Nephron progenitor cell (in vitro differentiated cells): ENCODE measurements around the gene FURIN.

Experiments
- DNase-seq: peaks from one replicate; pipeline ENCODE4 v3.0.0; 2021
- H3K27ac Mint-ChIP-seq: 2 replicates; pipeline ENCODE4 v1.8.0; 2021; ENCODE audit warnings: mild to moderate bottlenecking, moderate library complexity, mixed read lengths
- H3K27me3 Mint-ChIP-seq: 2 replicates; pipeline ENCODE4 v1.8.0; 2021; ENCODE audit warnings: mild to moderate bottlenecking, low read depth, mixed read lengths; ENCODE audit not compliant: poor library complexity
- H3K36me3 Mint-ChIP-seq: 2 replicates; pipeline ENCODE4 v1.8.0; 2021; ENCODE audit warnings: low read depth, mixed read lengths
- H3K4me1 Mint-ChIP-seq: 2 replicates; pipeline ENCODE4 v1.8.0; 2021; ENCODE audit warnings: mixed read lengths
- H3K4me3 Mint-ChIP-seq: 2 replicates; pipeline ENCODE4 v1.8.0; 2021; ENCODE audit warnings: mild to moderate bottlenecking, moderate library complexity, mixed read lengths
- H3K9me3 Mint-ChIP-seq: 2 replicates; pipeline ENCODE4 v1.8.0; 2021; ENCODE audit warnings: mild to moderate bottlenecking, moderate library complexity, mixed read lengths
- TF ChIP-seq, protein P1 (sequence below): fragments of 200-600 bp; sonication (generic); IDR thresholded peaks from 2 replicates; pipeline ENCODE4 v1.5.0; 2021; ENCODE audit warnings: antibody characterized with exemption

FURIN gene

DNA sequence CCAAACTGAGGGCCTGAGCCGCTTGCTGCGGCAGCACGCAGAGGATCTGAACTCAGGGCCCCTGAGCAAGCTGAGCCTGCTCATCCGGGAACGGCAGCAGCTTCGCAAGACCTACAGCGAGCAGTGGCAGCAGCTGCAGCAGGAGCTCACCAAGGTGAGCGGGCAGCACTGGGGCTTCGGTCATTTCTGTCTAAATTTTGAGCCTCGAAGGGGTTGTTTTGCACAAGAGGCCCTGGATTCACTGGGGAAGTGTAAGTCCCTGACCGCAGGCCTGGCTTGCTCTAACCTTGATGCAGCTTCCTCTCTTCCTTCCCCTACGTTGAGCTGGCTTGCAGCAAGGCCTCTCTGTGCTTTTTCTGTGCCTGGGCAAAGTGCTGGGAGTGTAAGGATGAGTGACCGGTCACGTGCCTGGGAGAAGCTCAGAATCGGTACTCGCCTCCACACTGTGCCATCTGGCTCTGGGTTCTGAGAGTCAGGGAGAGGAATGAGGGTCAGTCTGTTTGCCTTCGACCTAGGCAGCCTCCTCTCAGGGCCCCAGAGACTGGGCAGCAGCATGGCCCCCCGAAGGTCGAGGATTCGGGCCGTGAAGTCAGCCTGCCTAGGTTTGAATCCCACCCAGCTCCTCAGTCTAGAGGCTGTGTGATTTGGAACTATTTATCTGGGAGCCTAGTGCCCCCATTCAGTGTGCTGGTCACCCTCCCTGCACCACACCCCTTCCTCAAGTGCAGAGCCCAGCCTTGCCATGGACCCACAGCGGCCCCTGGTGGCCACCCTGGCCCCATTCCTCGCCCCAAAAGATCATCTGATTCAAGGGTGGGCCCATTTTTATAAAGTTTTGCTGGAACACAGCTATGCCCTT is 17.3 kb downstream of the FURIN start:
- H3K27me3 Mint-ChIP-seq, result no peaks in the 10 kb centered on the region
- peak overlapping the region; percentile 58 for H3K4me3 Mint-ChIP-seq
- TF ChIP-seq, protein P1, sequence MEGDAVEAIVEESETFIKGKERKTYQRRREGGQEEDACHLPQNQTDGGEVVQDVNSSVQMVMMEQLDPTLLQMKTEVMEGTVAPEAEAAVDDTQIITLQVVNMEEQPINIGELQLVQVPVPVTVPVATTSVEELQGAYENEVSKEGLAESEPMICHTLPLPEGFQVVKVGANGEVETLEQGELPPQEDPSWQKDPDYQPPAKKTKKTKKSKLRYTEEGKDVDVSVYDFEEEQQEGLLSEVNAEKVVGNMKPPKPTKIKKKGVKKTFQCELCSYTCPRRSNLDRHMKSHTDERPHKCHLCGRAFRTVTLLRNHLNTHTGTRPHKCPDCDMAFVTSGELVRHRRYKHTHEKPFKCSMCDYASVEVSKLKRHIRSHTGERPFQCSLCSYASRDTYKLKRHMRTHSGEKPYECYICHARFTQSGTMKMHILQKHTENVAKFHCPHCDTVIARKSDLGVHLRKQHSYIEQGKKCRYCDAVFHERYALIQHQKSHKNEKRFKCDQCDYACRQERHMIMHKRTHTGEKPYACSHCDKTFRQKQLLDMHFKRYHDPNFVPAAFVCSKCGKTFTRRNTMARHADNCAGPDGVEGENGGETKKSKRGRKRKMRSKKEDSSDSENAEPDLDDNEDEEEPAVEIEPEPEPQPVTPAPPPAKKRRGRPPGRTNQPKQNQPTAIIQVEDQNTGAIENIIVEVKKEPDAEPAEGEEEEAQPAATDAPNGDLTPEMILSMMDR, result peak; percentile 100
- H3K36me3 Mint-ChIP-seq, result no peaks in the 10 kb centered on the region
- peak overlapping the region; percentile 45 for H3K27ac Mint-ChIP-seq
- peak; percentile 92 for DNase-seq
- H3K4me1 Mint-ChIP-seq, result peaks cover 46% of the 10 kb centered on the region
- H3K9me3 Mint-ChIP-seq, result no peaks in the 10 kb centered on the region

DNA sequence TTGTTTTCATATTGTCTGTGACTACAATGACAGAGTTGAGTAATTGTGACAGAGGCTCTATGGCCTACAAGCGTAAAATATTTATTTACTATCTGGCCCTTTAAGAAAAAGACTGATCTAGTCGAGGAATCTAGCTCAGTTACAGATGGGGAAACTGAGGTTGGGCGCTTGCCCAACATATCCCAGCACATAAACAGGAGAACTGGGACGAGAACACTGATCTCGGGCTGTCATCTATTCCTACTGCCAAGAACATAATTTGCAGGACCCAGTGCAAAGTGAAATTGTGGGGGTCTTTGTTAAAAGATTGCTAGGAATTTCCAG is 17.9 kb downstream of the FURIN start:
- TF ChIP-seq, protein P1, result peak; percentile 38
- Mint-ChIP-seq H3K4me3 (no peak overlapping the region), H3K27me3 (no peaks in the 10 kb centered on the region), H3K27ac (no peak overlapping the region), H3K4me1 (peaks cover 49% of the 10 kb centered on the region), H3K36me3 (no peaks in the 10 kb centered on the region), H3K9me3 (no peaks in the 10 kb centered on the region)
- DNase-seq, result no peak

DNA sequence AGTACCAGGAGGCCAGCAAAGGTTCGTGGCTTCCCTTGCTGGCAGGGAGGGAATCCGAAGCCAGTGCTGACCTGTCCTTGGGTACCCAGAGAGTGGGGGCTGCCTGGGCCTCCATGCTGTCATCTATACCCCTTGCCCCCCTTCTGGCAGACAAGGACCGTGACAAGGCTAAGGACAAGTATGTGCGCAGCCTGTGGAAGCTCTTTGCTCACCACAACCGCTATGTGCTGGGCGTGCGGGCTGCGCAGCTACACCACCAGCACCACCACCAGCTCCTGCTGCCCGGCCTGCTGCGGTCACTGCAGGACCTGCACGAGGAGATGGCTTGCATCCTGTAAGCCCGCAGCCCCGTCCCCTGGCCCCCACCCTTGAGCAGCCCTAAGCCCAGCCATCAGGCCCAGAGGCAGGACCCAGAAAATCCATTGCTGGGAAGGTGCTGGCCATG is 18.7 kb downstream of the FURIN start:
- no peaks in the 10 kb centered on the region for H3K9me3 Mint-ChIP-seq
- H3K27me3 Mint-ChIP-seq, result no peaks in the 10 kb centered on the region
- H3K4me3 Mint-ChIP-seq, result no peak overlapping the region
- TF ChIP-seq, protein P1, result no peak
- peaks cover 49% of the 10 kb centered on the region for H3K4me1 Mint-ChIP-seq
- H3K36me3 Mint-ChIP-seq, result no peaks in the 10 kb centered on the region
- DNase-seq, result no peak
- H3K27ac Mint-ChIP-seq, result no peak overlapping the region

DNA sequence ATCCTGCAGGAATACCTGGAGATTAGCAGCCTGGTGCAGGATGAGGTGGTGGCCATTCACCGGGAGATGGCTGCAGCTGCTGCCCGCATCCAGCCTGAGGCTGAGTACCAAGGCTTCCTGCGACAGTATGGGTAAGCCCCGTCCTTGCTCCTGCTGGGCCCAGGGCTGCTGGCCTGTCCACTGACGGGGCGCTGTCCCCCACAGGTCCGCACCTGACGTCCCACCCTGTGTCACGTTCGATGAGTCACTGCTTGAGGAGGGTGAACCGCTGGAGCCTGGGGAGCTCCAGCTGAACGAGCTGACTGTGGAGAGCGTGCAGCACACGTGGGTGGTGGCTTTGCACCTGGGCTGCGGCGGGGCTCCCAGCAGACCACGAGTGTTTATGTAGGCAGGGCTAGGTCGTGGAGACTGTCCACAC is 20.9 kb downstream of the FURIN start:
- peaks cover 4% of the 10 kb centered on the region for H3K36me3 Mint-ChIP-seq

DNA sequence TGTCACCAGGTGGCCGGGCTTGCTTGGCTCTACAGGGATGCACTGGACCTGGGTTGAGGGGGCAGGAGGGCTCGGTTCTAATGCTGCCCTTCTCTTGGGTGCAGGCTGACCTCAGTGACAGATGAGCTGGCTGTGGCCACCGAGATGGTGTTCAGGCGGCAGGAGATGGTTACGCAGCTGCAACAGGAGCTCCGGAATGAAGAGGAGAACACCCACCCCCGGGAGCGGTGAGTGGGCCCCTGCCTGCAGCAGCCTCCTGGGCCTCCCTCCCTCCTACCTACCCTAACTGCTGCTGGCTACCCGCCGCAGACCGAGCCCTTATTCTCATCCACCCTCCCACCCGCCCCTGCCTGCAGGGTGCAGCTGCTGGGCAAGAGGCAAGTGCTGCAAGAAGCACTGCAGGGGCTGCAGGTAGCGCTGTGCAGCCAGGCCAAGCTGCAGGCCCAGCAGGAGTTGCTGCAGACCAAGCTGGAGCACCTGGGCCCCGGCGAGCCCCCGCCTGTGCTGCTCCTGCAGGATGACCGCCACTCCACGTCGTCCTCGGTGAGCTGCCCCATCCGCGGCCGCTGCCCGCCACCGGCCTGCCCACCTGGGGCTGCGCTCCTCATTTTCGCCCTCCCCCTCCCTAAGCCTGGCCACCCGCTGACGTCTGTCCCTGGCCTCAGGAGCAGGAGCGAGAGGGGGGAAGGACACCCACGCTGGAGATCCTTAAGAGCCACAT is 21.5 kb downstream of the FURIN start:
- no peak overlapping the region for H3K27ac Mint-ChIP-seq
- TF ChIP-seq, protein P1, result no peak
- peaks cover 47% of the 10 kb centered on the region for H3K4me1 Mint-ChIP-seq
- no peaks in the 10 kb centered on the region for H3K9me3 Mint-ChIP-seq
- no peak for DNase-seq
- H3K4me3 Mint-ChIP-seq, result no peak overlapping the region
- H3K36me3 Mint-ChIP-seq, result peaks cover 4% of the 10 kb centered on the region
- no peaks in the 10 kb centered on the region for H3K27me3 Mint-ChIP-seq

More for the DNA sequence above, 20.9 kb downstream of the FURIN start:
- no peak for DNase-seq
- Mint-ChIP-seq H3K4me3 (no peak overlapping the region), H3K27ac (no peak overlapping the region), H3K4me1 (peaks cover 49% of the 10 kb centered on the region), H3K9me3 (no peaks in the 10 kb centered on the region), H3K27me3 (no peaks in the 10 kb centered on the region)
- TF ChIP-seq, protein P1, result no peak
